ENCODE measurements around the gene GATAD2A. TPM values are rescaled to one million over a fixed set of nuclear protein-coding genes. Genes with fewer than 3 reads are reported as not detected.

GATAD2A gene
- total and polyA plus RNA-seq, 2 of the 13 experiments (the other 11 are each of a cell fraction or from before 2014, with no cell fraction given) = 16.8 to 28.6 TPM

- Histone ChIP-seq H4K20me1 (ENCODE audit: insufficient read depth, low read length) (no peaks in the 10 kb centered on the region), H3K4me2 (ENCODE audit: low read depth, low read length) (no peak overlapping the region), H3K27me3 (ENCODE audit: control insufficient read depth in 1 of 2, insufficient read depth in 2 of 2, low read length in 2 of 2) (peaks cover 5 to 48% of the 10 kb centered on the region in 2 experiments; a peak in 4 of 5 replicates), H3K4me1 (ENCODE audit: insufficient read depth, low read length) (no peaks in the 10 kb centered on the region), H3K4me3 (replicated peaks in 1 of 3; ENCODE audit: insufficient read depth in 1 of 3, low read depth in 2 of 3, low read length in 3 of 3) (no peak overlapping the region), H3K9me3 (ENCODE audit: low read length) (no peaks in the 10 kb centered on the region), H3K27ac (ENCODE audit: extremely low read length, insufficient read depth, low read length) (no peak overlapping the region), H2AFZ (ENCODE audit: low read length) (no peak overlapping the region), H3K9ac (ENCODE audit: insufficient read depth, low read depth, low read length) (no peak overlapping the region), H3K79me2 (ENCODE audit: insufficient read depth, low read length) (no peaks in the 10 kb centered on the region), H3K36me3 (replicated peaks in 1 of 2; ENCODE audit: control insufficient read depth in 1 of 2, insufficient read depth in 2 of 2, low read length in 2 of 2) (no peaks in the 10 kb centered on the region)
- no TSS peak for BruUV-seq (replicated peaks)
- POLR2A ChIA-PET = no interaction called here
- 78% methylated on average over 7 of the region's 23 CpGs for WGBS (ENCODE audit: low lambda C conversion rate)
- intact Hi-C loops (cut with micrococcal nuclease; ENCODE audit: unreplicated experiment) = no loop called here
- DNase-seq (ENCODE audit: low spot score) = no peak
- ATAC-seq = no peak
- FAIRE-seq = no peak
- in situ Hi-C loops (cut with HindIII; ENCODE audit: extremely low pct_ligation_motif_present, low pct_unique_long_range_greater_than_20kb) = loop anchor here (25.0 kb wide), 1 partner anchor 417 kb away; no protein-coding TSS in a partner anchor
- CTCF ChIA-PET (ENCODE audit: low intra/inter-chr PET ratio, low total read pairs) = no interaction called here
- no peak for TF ChIP-seq ZBTB39 (CRISPR knock-in tag; IDR thresholded peaks at IDR 0.05)
- no peak for TF ChIP-seq TCF7L2 (IDR thresholded peaks at IDR 0.05; ENCODE audit: low read depth, low read length)
- no peak for TF ChIP-seq ZNF296 (CRISPR knock-in tag; conservative IDR thresholded peaks at IDR 0.05)
- no peak for TF ChIP-seq ZBTB42 (CRISPR knock-in tag; IDR thresholded peaks at IDR 0.05)
- TF ChIP-seq, protein P1, sequence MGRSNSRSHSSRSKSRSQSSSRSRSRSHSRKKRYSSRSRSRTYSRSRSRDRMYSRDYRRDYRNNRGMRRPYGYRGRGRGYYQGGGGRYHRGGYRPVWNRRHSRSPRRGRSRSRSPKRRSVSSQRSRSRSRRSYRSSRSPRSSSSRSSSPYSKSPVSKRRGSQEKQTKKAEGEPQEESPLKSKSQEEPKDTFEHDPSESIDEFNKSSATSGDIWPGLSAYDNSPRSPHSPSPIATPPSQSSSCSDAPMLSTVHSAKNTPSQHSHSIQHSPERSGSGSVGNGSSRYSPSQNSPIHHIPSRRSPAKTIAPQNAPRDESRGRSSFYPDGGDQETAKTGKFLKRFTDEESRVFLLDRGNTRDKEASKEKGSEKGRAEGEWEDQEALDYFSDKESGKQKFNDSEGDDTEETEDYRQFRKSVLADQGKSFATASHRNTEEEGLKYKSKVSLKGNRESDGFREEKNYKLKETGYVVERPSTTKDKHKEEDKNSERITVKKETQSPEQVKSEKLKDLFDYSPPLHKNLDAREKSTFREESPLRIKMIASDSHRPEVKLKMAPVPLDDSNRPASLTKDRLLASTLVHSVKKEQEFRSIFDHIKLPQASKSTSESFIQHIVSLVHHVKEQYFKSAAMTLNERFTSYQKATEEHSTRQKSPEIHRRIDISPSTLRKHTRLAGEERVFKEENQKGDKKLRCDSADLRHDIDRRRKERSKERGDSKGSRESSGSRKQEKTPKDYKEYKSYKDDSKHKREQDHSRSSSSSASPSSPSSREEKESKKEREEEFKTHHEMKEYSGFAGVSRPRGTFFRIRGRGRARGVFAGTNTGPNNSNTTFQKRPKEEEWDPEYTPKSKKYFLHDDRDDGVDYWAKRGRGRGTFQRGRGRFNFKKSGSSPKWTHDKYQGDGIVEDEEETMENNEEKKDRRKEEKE (IDR thresholded peaks at IDR 0.05) = no peak
- TF ChIP-seq ZNF777 (CRISPR knock-in tag; IDR thresholded peaks at IDR 0.05) = no peak
- TF ChIP-seq STAT5B (CRISPR knock-in tag; IDR thresholded peaks at IDR 0.05) = no peak
- TF ChIP-seq ZNF614 (CRISPR knock-in tag; IDR thresholded peaks at IDR 0.05; ENCODE audit: borderline replicate concordance) = no peak
- TF ChIP-seq SSRP1 (CRISPR knock-in tag; IDR thresholded peaks at IDR 0.05) = no peak
- TF ChIP-seq DPF2 (CRISPR knock-in tag; IDR thresholded peaks at IDR 0.05; ENCODE audit: borderline replicate concordance, low read depth) = no peak
- no peak for TF ChIP-seq ZFP90 (CRISPR knock-in tag; IDR thresholded peaks at IDR 0.05; ENCODE audit: borderline replicate concordance)
- TF ChIP-seq NFE2L2 (IDR thresholded peaks at IDR 0.05; ENCODE audit: low read length) = no peak
- TF ChIP-seq ZNF281 (CRISPR knock-in tag; IDR thresholded peaks at IDR 0.05; ENCODE audit: borderline replicate concordance) = no peak
- TF ChIP-seq, protein P2, sequence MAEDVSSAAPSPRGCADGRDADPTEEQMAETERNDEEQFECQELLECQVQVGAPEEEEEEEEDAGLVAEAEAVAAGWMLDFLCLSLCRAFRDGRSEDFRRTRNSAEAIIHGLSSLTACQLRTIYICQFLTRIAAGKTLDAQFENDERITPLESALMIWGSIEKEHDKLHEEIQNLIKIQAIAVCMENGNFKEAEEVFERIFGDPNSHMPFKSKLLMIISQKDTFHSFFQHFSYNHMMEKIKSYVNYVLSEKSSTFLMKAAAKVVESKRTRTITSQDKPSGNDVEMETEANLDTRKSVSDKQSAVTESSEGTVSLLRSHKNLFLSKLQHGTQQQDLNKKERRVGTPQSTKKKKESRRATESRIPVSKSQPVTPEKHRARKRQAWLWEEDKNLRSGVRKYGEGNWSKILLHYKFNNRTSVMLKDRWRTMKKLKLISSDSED (CRISPR knock-in tag; IDR thresholded peaks at IDR 0.05) = no peak
- TF ChIP-seq RFX1 (IDR thresholded peaks at IDR 0.05) = no peak
- TF ChIP-seq DBP (CRISPR knock-in tag; IDR thresholded peaks at IDR 0.05; ENCODE audit: not compliant biosample characterization) = no peak
Observed at GRCh38 chr19:19545707-19546106, 140.2 kb downstream of the GATAD2A start.
